HG02759 (cell line): ENCODE measurements around the gene PAK5.

Experiments used
- ATAC-seq: cut with Tn5 transposase; IDR thresholded peaks from one replicate; pipeline ENCODE4 v1.9.1; 2021; ENCODE audit warnings: mild to moderate bottlenecking, moderate library complexity; ENCODE audit not compliant: unreplicated experiment

PAK5 gene

DNA sequence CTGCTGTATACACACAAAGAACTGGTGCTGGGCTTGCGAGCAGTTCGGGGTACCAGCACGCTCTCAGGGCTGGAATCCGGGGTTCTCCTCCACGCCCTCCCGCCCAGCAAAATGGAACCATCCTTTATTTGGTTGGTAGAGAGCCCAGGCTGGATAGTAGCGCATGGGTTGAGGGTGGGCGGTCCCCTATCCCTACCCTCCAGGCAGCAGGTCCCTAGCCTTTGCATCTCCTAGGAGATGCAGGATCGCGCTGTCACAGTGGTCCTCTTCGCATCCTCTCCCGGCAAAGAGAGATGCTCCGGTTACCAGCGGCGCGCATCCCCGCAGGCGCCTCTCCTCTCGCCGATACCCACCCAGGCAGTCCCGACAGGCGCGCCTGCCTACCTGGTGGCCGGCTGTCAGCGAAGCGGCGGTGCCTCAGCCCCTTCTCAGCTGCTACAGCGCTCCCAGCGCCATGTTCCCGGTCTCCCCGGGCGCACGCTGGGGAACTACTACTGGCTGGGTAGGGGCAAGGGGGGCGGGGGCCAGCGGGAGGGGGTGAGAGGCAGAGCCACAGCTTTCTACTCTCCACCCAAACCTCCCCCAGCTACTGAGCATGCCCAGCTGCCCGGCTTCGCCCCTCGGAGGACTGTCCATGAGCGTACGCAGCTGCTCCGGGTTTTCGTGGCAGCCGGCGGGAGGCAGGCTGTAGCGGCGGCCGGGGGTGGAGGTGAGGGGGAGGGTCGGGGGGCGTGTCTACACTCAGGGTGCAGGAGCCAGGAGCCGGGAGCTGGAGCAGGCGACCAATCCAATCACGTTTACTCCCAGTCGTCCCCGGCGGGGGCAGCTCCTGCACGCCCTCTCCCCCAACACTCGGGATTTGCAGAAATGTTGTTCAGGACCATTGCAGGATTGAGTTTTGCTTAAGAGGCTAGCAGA lies at the start of gene PAK5:
Gene PAK5 (minus strand): TSS at position 699 of the 918 bp plus-strand sequence. CDS start 194,748 bp downstream, outside the sequence.
- no peak for ATAC-seq

DNA sequence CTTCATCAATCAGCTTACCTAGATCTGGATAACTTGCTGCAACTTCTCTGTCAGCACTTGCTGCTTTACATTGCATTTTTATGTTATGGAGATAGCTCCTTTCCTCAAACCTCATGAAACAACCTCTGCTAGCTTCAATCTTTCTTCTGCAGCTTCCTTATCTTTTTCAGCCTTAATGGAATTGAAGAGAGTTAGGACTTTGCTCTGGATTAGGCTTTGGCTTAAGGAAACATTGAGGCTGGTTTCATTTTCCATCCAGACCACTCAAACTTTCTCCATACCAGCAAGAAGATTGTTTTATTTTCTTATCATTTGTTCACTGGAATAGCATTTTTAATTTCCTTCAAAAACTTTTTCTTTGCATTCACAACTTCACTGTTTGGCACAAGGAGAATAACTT lies 48.8 kb upstream of the PAK5 start:
- ATAC-seq: no peak

DNA sequence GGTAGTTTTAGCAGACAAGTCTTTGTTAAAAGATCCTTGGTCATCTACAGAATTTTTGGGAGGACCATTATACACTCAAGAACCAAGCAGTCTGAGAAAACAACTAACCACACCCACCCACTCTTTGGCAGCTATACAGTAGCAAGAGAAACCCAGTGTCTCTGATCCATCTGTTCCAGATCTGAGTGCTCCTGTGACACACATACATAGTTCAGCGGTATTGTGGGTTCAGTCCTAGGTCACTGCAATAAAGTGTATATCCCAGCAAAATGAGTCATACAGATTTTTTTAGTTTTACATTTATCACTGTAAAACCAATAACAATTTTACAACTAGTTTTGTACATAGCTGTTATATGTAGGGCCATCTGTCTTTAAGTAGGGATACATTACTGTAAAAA lies 47.4 kb upstream of the PAK5 start:
- ATAC-seq: no peak

DNA sequence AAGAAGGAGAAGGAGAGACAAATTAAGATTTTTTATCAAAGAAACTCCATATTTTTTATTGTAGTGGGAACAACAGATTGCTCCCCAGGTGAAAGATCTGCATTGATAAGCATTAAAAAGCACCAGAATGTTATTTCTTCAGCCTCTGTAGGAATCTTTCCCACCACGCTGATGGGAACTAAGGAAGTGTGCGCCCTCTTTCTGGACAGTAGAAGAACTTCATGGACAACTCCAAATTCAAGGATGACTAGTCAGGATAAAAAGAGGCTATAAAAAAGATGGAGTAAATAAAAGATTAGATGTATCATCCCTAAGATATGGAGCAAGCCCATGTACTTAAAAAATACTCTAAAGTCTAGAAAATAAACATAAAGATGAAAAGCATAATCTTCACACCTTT lies 45.8 kb upstream of the PAK5 start:
- ATAC-seq: no peak

DNA sequence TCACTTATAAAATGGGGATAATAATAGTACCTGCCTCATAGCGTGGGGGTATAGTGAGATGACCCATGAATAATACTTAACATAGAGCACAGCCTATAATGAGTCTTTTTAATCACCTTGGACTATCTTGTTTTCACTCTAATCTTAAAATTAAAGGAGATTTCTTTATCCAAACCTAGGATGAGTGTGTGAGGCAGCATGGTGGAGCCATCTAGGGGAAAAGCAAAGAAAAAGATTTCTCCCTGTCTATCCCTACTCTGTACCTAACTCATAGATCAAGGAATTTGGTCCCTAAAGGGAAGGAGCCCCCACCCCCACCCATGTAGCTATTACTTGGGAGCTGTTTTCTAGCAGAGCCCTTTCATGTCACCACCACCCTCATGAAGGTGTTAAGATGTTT lies 45.2 kb upstream of the PAK5 start:
- ATAC-seq: no peak

DNA sequence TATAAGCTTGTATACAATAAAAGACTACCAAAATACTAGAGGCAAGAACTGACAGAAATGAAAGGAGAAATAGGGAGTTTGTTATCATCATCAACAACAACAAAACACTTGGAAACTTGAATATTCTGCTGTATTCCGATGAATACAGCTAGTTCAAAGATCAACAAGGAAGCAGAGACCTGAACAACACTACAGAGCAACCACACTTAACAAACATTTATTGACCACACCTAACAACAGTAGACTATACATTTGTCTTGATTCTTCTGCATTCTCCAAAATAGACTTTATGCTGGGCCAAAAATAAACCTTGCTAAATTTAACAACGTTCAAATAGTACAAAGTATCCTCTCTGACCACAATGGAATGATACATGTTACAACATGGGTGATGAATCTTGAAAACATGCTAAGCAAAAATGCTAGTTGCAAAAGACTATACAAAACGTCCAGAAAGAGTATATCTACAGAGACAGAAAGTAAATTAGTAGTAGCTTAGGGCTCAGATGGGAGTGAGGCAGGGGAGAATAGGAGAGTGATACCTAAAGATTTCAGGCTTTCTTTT lies 39.1 kb upstream of the PAK5 start:
- ATAC-seq: no peak

DNA sequence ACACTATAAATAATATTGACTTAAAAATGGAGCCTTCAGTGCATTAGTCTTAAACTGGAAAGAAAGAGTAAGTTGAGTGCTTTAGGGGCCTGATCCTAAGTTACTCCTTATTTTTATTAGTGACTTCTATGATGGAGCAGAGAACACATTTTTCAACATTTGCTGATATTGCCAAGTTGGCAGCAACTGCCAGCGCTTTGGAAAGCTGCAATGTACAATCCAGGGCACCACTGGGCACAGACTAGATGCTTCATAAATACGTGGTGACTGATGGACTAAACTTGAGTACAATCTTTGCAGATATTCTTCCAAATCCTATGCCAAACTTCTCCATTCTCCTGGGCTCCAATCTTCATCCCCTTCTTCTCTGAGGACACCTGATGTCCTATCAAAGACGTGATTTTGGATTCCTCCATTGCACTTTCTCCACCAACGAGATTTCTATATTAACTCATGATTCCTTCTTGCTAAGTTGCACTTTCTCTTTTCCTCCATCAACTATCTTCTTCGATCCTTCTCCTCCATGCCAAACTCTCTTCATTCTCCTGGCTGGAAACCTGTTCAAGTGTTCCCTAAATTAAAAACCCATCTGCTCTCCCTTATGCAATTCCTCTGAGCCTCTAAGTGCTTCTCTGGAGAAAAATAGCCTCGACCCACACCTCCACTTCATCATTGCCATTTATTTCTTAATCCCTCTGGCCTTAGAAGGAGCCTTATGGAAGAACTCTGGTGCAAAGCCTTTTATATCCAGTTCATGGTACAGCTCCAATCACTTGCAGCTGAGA lies 28.5 kb upstream of the PAK5 start:
- no peak for ATAC-seq

DNA sequence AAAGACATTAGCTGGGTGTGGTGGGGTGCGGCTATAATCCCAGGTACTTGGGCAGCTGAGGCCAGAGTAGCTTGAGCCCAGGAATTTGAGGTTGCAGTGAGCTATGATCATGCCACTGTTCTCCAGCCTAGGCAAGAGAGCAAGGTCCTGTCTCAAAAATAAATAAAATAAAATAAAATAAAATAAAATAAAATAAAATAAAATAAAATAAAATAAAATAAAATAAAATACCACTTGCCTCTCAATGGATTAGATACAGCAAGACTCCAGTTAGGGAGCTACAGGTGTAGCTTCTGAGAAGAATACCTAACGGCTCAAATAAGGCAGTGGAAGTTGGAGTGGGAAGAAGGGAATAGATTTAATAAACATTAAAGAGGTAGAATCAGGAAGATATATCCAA lies 13.7 kb upstream of the PAK5 start:
- no peak for ATAC-seq

DNA sequence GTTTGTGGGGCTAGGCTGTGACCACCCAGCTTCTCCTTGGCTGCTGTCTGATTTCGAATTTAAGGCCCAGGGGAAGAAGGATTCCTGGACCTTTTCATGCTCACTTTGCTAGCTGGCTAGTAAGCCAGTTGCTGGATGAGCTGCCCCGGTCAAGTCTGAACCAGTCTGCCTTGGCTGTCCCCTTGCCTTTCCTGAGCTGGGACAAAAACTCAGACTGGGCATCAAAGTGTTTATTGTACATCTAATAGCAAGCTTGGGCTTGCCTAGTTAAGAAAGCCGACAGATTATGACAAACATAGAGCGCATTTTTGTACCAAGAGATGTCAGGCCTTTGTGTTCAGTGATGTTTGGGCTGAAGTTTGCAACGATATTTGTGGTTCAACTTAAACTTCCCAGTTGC lies 750 bp upstream of the PAK5 start:
- ATAC-seq: no peak

DNA sequence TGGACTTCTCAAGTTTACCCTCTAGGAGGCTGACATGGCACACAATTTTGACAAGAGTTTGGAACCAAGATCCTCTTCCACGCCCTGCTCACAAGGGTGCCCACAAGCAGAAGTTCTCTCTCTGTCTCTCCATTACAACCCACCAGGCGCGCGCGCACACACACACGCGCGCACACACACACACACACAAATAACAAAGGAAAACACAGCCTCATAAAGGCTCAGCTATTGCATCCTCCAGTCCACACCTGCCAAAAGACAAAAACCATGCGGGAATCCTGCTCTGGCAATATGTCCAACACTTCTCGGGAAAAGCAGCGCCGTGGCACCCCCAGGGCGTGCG lies 870 bp downstream of the PAK5 start:
- ATAC-seq: no peak

DNA sequence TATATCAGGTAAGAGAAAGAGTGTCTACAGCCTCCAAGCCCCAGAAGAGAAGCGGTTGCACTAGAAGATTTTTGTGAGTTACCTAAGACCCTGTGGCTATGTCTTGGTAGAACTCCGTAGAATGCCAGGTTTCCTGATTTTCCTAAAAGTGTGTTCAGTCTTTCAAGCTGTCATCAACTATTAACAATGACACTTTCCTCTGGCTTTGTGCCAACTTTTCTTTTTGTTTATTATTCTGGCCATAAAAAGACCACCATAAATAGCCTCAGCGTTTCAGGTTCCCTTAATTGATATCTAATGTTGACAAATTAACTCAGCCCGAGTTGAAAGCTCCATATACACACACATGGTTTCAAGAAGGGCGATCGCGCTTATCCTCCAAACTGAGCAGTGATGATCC lies 1.2 kb downstream of the PAK5 start:
- no peak for ATAC-seq

DNA sequence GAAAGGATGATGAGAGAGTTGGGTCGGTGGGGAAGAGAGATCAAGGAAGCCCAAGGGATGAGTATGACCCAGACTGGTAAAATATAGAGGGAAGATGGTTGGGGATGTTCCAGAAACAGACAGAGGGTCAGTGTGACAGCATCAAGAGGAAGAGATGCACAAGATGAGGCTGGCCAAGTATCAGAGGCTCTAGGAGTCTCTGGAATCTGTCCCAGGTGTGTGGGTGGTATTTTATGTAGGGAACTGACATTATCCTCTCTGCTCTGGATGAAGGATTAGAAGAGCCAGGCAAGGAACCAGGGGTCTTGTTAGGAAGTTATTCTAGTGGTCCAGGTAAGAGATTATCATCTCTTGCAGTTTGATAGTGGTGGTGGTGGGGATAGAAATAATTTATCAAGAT lies 3.6 kb downstream of the PAK5 start:
- no peak for ATAC-seq

DNA sequence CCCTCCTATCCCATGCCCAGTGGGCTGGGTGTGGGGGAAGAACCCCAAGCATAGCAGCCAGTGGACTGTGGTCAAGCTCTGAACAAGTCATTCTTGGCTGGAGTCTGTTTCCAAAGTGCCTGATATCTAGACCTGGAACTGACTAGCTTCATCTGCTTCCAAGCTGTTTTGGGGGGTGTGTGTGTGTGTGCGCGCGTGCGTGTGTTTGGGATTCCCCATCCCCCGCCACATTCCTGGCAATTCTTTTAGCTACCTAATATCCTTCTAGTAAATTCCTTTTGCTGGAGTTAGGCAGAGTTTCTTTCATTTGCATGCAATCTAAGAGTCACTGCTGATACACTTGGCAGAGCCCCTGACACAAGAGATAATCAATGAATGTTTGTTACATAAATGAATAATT lies 7.8 kb downstream of the PAK5 start:
- no peak for ATAC-seq

DNA sequence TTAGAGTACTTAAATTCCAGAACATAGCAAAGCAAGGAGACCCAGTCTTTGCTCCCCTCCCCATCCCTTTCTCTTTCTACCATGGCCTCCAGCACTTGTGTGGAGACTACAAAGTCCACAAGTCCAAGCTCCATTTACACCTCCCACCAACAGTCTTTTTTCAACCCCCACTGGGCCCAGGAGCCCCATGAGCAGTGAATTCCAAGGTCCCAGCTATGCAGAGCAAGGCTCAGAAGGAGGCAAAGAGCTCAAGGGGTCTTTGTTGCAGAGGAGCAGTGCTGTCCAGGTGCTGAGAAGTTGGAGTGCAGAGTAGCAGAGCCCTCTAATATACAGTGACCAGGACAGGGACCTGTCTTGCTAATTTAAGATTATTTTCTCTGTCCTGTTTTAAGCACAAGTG lies 9.0 kb downstream of the PAK5 start:
- no peak for ATAC-seq

DNA sequence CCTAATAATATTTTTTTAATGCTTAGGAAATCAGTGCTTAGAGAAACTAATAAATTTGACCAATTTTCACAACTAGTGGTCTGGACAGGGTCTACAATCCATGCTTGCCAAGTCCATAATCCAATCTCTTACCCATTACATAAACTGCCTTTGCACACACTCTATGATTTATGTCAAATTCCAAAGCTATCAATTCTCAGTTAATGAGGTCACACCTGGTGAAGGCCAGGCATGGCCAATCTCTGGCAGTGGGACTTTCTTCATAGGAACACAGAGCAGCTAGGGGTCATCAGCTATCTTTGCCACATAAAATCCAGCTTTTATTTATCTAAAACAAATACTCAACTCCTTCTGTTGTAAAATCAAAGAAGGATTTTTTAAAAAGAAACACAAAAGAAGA lies 21.2 kb downstream of the PAK5 start:
- ATAC-seq: no peak

DNA sequence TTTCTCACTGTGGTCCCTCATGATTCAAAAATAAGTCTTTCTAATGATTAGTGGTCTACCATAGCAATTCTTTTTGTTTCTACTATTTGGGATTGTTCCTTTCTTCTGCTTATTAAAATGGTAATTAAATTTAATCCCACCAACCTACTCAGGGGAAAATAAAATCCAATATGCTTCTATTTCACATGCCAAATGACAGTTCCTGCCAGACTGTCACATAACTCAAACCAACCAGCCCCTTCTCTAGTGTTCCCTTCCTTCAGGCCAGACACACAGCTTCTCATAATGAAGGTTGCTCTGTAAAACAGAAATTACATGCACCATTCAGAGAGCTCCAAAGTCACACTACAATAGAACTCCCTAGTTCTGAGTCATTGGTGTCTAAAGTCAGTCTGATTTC lies 23.2 kb downstream of the PAK5 start:
- ATAC-seq: no peak

DNA sequence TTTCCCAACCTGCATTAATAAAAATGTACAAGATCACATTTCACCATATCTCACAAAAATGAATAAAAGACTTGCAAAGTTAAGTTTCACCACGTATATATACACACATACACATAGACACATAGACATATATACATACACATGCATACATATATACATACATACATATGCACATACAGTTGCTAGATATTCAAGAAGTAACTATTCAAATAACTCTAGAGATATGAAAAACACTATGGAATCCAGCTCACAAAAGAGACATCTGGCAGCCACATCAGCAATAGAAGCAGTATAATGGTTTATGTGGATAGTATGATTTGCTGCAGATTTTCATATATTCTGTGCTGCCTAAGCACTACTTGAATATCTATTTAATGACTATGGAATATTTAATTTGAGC lies 28.1 kb downstream of the PAK5 start:
- ATAC-seq: no peak

DNA sequence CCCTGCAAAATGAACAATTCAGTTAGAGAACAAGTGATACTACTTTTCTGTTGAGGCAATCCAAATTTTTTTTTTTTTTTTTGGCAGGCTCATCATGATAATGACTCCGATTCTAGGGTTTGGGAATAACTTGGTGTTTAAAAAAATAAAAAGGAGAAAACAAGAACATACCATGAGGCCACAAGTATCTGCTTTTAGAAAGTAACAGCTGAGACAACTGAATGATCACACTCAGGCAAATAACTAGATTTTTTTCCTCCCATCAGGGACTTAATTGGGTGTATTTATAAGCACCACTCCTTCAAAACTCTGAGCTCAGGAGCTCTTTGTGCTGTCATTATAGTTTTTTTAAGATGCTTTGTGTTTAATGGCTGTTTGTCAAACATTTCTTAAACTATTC lies 29.6 kb downstream of the PAK5 start:
- ATAC-seq: no peak

DNA sequence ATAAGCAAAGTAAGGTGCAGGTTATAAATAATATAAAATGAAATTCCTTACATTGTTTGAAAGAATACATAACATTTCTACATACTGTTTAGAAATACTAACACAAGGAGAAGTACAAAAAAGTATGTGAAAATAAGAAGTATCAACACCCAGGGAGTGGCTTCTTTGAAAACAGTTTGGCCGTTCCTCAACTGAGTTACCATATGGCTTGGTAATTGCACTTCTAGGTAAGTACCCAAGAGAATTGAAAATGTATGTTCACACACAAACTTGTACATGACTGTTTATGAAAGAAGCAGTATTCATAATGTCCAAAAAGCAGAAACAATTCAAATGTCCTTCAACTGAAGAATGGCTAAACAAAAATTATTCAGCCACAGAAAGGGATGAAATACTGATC lies 30.7 kb downstream of the PAK5 start:
- ATAC-seq: no peak

DNA sequence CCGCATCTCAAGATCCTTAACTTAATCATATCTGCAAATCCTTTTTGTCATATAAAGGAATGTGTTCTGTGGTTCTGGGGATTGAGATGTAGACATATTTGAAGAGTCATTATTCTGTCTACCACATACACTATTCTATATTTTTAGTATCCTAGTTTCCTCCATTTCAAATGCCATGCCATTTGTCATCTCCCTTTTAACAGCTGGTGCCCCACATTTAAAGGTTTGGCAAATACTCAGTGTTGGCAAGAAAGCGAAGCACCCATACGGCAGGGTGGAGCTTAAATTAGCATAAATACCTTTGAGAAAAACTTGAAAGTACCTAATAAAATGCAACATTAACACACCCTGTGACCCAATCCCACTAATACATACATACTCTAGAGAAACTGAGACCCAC lies 31.7 kb downstream of the PAK5 start:
- no peak for ATAC-seq

DNA sequence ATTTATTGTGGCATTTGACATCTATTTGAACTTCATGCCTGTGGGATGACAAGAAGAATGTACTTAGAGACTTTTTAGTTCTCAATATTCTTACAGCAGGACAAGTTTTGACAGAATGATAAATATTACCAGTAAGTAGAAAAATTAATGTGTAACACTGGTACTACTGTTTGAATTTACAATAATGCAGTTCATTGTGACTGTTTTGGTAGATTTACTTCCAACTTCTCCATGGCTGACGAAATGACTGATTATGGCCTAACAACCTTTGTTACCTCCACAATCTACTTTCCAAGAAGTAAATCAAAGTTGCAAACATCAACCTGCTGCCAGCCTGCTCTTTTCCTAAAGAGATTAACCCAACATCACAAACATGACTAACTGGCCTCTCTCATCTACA lies 38.5 kb downstream of the PAK5 start:
- ATAC-seq: no peak

DNA sequence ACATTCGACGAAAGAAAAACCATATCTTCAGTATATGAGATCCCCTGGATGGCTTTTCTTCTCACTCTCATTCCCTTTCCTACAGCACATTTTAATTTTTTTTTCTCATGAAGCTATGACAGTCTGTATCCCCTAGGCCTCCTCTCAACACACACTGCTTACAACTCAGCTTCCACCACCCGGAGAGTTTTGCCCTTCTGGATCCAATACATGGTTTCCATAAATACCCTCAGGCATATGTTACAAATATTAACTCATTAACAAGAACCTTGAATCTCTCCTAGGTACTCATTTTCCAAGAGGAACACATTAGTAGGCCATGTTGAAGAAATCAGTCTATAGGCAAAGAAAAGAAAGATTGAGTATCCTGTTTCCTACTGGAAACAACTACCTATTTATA lies 44.0 kb downstream of the PAK5 start:
- ATAC-seq: no peak
